IMR-90 (cell line): ENCODE measurements around the gene CTRL. TPM values are rescaled to one million over a fixed set of nuclear protein-coding genes. Genes with fewer than 3 reads are reported as not detected.

Experiments
- ATAC-seq: fragments of 200-7000 bp; cut with Tn5 transposase; 2 replicates; pipeline ENCODE4 v1.9.1; 2020; ENCODE audit warnings: low read depth, mild to moderate bottlenecking, moderate library complexity
- BruUV-seq: library from RNA; stranded (reverse); fragments of 400-500 nt; replicated peaks from 2 replicates; lab custom pipeline; 2021; lab: Mats Ljungman, UMichigan
- CTCF ChIA-PET: fragments of 300-600 bp; formaldehyde crosslinking; extraction: SDS; loops from one replicate; lab custom pipeline; 2021; ENCODE audit warnings: antibody characterized with exemption; lab: Yijun Ruan, JAX
- POLR2A ChIA-PET: fragments of 300-600 bp; sonication (Branson Sonifier 250); formaldehyde crosslinking; loops from one replicate; lab custom pipeline; 2022; ENCODE audit warnings: antibody characterized with exemption; ENCODE audit not compliant: unreplicated experiment; lab: Charles Lee
- DNase-seq: peaks from one replicate; pipeline ENCODE4 v3.0.0; 2013
- H2AFZ ChIP-seq: replicated peaks from 2 replicates; pipeline ENCODE3; 2013; ENCODE audit warnings: low read length, mild to moderate bottlenecking; ENCODE audit not compliant: poor library complexity
- H2AK5ac ChIP-seq: 2 replicates; pipeline ENCODE4 v1.6.1; 2013; ENCODE audit warnings: low read depth, low read length, inconsistent platforms
- H2AK9ac ChIP-seq: replicated peaks from 2 replicates; pipeline ENCODE3; 2013; ENCODE audit warnings: mild to moderate bottlenecking, low read depth, low read length, moderate library complexity; ENCODE audit not compliant: poor library complexity
- H2BK120ac ChIP-seq: 2 replicates; pipeline ENCODE4 v1.6.1; 2013; ENCODE audit warnings: low read depth, low read length, inconsistent platforms
- H2BK15ac ChIP-seq: 3 replicates; pipeline ENCODE4 v1.6.1; 2013; ENCODE audit warnings: low read depth, low read length, inconsistent platforms
- H2BK20ac ChIP-seq: 2 replicates; pipeline ENCODE4 v1.6.1; 2013; ENCODE audit warnings: low read depth, mild to moderate bottlenecking, inconsistent platforms, low read length, moderate library complexity
- H2BK5ac ChIP-seq: 2 replicates; pipeline ENCODE4 v1.6.1; 2013; ENCODE audit warnings: mild to moderate bottlenecking, low read depth, low read length, inconsistent platforms; ENCODE audit not compliant: poor library complexity, severe bottlenecking
- H3K14ac ChIP-seq: replicated peaks from 2 replicates; pipeline ENCODE4 v1.6.1; 2013; ENCODE audit warnings: low read depth, low read length, inconsistent platforms
- H3K18ac ChIP-seq: 2 replicates; pipeline ENCODE4 v1.6.1; 2013; ENCODE audit warnings: low read depth, low read length, control low read depth
- H3K23ac ChIP-seq: 2 replicates; pipeline ENCODE4 v1.6.1; 2013; ENCODE audit warnings: low read depth, low read length, inconsistent platforms
- H3K27ac ChIP-seq: 2 replicates; pipeline ENCODE4 v1.5.1; 2013; ENCODE audit warnings: mild to moderate bottlenecking, control low read depth, low read length; ENCODE audit not compliant: insufficient read depth
- H3K27me3 ChIP-seq: 2 replicates; pipeline ENCODE4 v1.6.1; 2013; ENCODE audit warnings: low read length; ENCODE audit not compliant: control insufficient read depth, insufficient read depth
- H3K36me3 ChIP-seq: 2 replicates; pipeline ENCODE4 v1.6.1; 2013; ENCODE audit warnings: low read length, mixed read lengths; ENCODE audit not compliant: control insufficient read depth, insufficient read depth
- H3K4ac ChIP-seq: 2 replicates; pipeline ENCODE4 v1.6.1; 2013; ENCODE audit warnings: low read depth, low read length, inconsistent platforms
- H3K4me1 ChIP-seq: 2 replicates; pipeline ENCODE4 v1.6.1; 2013; ENCODE audit warnings: low read length, mixed read lengths; ENCODE audit not compliant: control insufficient read depth, insufficient read depth
- H3K4me2 ChIP-seq: 2 replicates; pipeline ENCODE4 v1.6.1; 2013; ENCODE audit warnings: low read depth, mild to moderate bottlenecking, control low read depth, low read length, moderate library complexity
- H3K4me3 ChIP-seq: 2 replicates; pipeline ENCODE4 v1.5.1; 2013; ENCODE audit warnings: low read depth, mild to moderate bottlenecking, control low read depth, low read length, moderate library complexity; ENCODE audit not compliant: insufficient read depth
- H3K56ac ChIP-seq: 2 replicates; pipeline ENCODE4 v1.6.1; 2013; ENCODE audit warnings: low read length, inconsistent platforms; ENCODE audit not compliant: insufficient read depth; ENCODE audit errors: extremely low read depth
- H3K79me1 ChIP-seq, 2 experiments: 2 replicates each; pipeline ENCODE4 v1.6.1; 2013; ENCODE audit warnings: low read length in 2 of 2, inconsistent platforms in 1 of 2, low read depth in 1 of 2
- H3K9ac ChIP-seq: 2 replicates; pipeline ENCODE4 v1.6.1; 2013; ENCODE audit warnings: low read depth, low read length, control low read depth
- H3K9me1 ChIP-seq: 2 replicates; pipeline ENCODE4 v1.6.1; 2013; ENCODE audit warnings: low read length, inconsistent platforms; ENCODE audit not compliant: insufficient read depth
- H3K9me3 ChIP-seq: 2 replicates; pipeline ENCODE4 v1.6.1; 2013; ENCODE audit warnings: low read length; ENCODE audit not compliant: control insufficient read depth, insufficient read depth
- H4K20me1 ChIP-seq: 2 replicates; pipeline ENCODE4 v1.6.1; 2013; ENCODE audit warnings: low read length, inconsistent platforms; ENCODE audit not compliant: insufficient read depth
- H4K5ac ChIP-seq: 2 replicates; pipeline ENCODE4 v1.6.1; 2013; ENCODE audit warnings: mild to moderate bottlenecking, low read depth, low read length, control low read depth
- H4K8ac ChIP-seq, 2 experiments: 2 replicates each; pipeline ENCODE4 v1.6.1; 2013; ENCODE audit warnings: low read depth in 2 of 2, low read length in 2 of 2, control low read depth in 1 of 2, inconsistent platforms in 1 of 2
- H4K91ac ChIP-seq: 2 replicates; pipeline ENCODE4 v1.6.1; 2013; ENCODE audit warnings: low read depth, low read length, inconsistent platforms; ENCODE audit not compliant: insufficient read depth
- BHLHE40 ChIP-seq: fragments of 150-350 bp; IDR thresholded peaks from 2 replicates; pipeline ENCODE4 v1.6.1; 2016; ENCODE audit warnings: mild to moderate bottlenecking, low read depth, low read length
- CEBPB ChIP-seq: IDR thresholded peaks from 2 replicates; pipeline ENCODE4 v1.6.1; 2012; ENCODE audit warnings: low read depth, low read length, improper control_type of control experiment
- CHD1 ChIP-seq: IDR thresholded peaks from 2 replicates; pipeline ENCODE4 v1.6.1; 2012; ENCODE audit warnings: low read depth, low read length, improper control_type of control experiment
- CTCF ChIP-seq: conservative IDR thresholded peaks from 2 replicates; pipeline ENCODE4 v1.5.1; 2012; ENCODE audit warnings: mild to moderate bottlenecking, low read depth, low read length, improper control_type of control experiment
- FOS ChIP-seq: fragments of 150-350 bp; IDR thresholded peaks from 2 replicates; pipeline ENCODE4 v1.6.1; 2016; ENCODE audit warnings: low read depth, low read length
- MAFK ChIP-seq: IDR thresholded peaks from 2 replicates; pipeline ENCODE4 v1.6.1; 2012; ENCODE audit warnings: low read depth, low read length, improper control_type of control experiment
- MAZ ChIP-seq: IDR thresholded peaks from 2 replicates; pipeline ENCODE4 v1.6.1; 2012; ENCODE audit warnings: low read depth, mild to moderate bottlenecking, low read length, improper control_type of control experiment, moderate library complexity, borderline replicate concordance
- MXI1 ChIP-seq: IDR thresholded peaks from 2 replicates; pipeline ENCODE4 v1.6.1; 2012; ENCODE audit warnings: low read depth, mild to moderate bottlenecking, low read length, moderate library complexity, borderline replicate concordance
- NFE2L2 ChIP-seq: fragments of 150-350 bp; IDR thresholded peaks from 2 replicates; pipeline ENCODE4 v1.6.1; 2016; ENCODE audit warnings: low read depth, mild to moderate bottlenecking, low read length
- POLR2A ChIP-seq: IDR thresholded peaks from 2 replicates; pipeline ENCODE4 v1.6.1; 2012; ENCODE audit warnings: mild to moderate bottlenecking, low read depth, low read length
- RAD21 ChIP-seq: IDR thresholded peaks from 2 replicates; pipeline ENCODE4 v1.6.1; 2012; ENCODE audit warnings: low read length, improper control_type of control experiment
- RCOR1 ChIP-seq: IDR thresholded peaks from 2 replicates; pipeline ENCODE4 v1.6.1; 2012; ENCODE audit warnings: mild to moderate bottlenecking, low read length, improper control_type of control experiment; ENCODE audit not compliant: insufficient replicate concordance
- RFX5 ChIP-seq: IDR thresholded peaks from 2 replicates; pipeline ENCODE4 v1.8.0; 2012; ENCODE audit warnings: low read depth, mild to moderate bottlenecking, low read length, moderate library complexity
- SMC3 ChIP-seq: fragments of 150-350 bp; IDR thresholded peaks from 2 replicates; pipeline ENCODE4 v1.6.1; 2016; ENCODE audit warnings: low read depth, mild to moderate bottlenecking, antibody characterized with exemption, low read length, moderate library complexity
- WGBS, 2 experiments: methylation state at CpG; one replicate each; pipeline versions ENCODE4 v1.1.5 to v1.1.7; 2013; ENCODE audit warnings: missing lambda C conversion rate in 2 of 2; ENCODE audit not compliant: insufficient read length in 1 of 2; ENCODE audit errors: extremely low coverage in 2 of 2; 5-methylcytosine and 5-hydroxymethylcytosine counted together
- dilution Hi-C: fragments of 300-500 bp; cut with HindIII; formaldehyde crosslinking; loops from one replicate; pipeline ENCODE4 v1.14.3; 2018; ENCODE audit warnings: low sequenced_read_pairs; ENCODE audit not compliant: unreplicated experiment
- in situ Hi-C: fragments of 300-500 bp; cut with MboI; formaldehyde crosslinking; loops from 3 replicates; pipeline ENCODE4 v1.14.3; 2019; ENCODE audit warnings: low sequenced_read_pairs, inconsistent platforms, mixed read lengths
- intact Hi-C: fragments of 100-400 bp; cut with micrococcal nuclease; formaldehyde crosslinking; loops from 2 replicates; pipeline ENCODE4 v1.10.0; 2022
- polyA plus RNA-seq, 3 experiments: library from polyadenylated mRNA; depleted of rRNA; stranded (reverse); fragments of >200 nt; gene quantifications; 2 replicates each; pipeline ENCODE4 v1.2.3, GENCODE V29; 2012; ENCODE audit warnings: low replicate concordance in 1 of 3
- total RNA-seq: library from RNA; depleted of rRNA; stranded (reverse); fragments of >200 nt; gene quantifications from 2 replicates; pipeline ENCODE4 v1.2.3, GENCODE V29; 2012
- TF ChIP-seq, protein P1 (sequence below): fragments of 150-350 bp; IDR thresholded peaks from 2 replicates; pipeline ENCODE4 v1.6.1; 2016; ENCODE audit warnings: low read depth, mild to moderate bottlenecking, low read length, moderate library complexity, borderline replicate concordance
- TF ChIP-seq, protein P2 (sequence below): fragments of 150-350 bp; IDR thresholded peaks from 2 replicates; pipeline ENCODE4 v1.6.1; 2017; ENCODE audit warnings: mild to moderate bottlenecking, antibody characterized with exemption, low read length, low read depth

CTRL gene
- total and polyA plus RNA-seq, 2 of the 4 experiments (the other 2 are of a cell fraction): 0.18 to 1.1 TPM

- Histone ChIP-seq H3K23ac (no peak overlapping the region), H3K27ac (no peak overlapping the region), H2AFZ (no peak overlapping the region), H4K8ac (no peak overlapping the region), H2BK5ac (no peak overlapping the region), H4K5ac (no peak overlapping the region), H2AK5ac (no peak overlapping the region), H3K4ac (no peak overlapping the region), H4K20me1 (peaks cover 53% of the 10 kb centered on the region), H3K9me1 (peaks cover 9% of the 10 kb centered on the region; the same call in 1 of the 2 replicates), H3K9me3 (no peaks in the 10 kb centered on the region), H3K4me1 (peaks cover 4% of the 10 kb centered on the region; the same call in 1 of the 2 replicates), H2BK15ac (no peak overlapping the region), H3K36me3 (peaks cover 83% of the 10 kb centered on the region), H3K4me2 (no peak overlapping the region), H2BK20ac (no peak overlapping the region), H3K4me3 (no peak overlapping the region), H3K79me1 (peaks cover 18 to 33% of the 10 kb centered on the region in 2 experiments), H3K9ac (no peak overlapping the region), H3K56ac (no peak overlapping the region), H2BK120ac (no peak overlapping the region), H3K18ac (no peak overlapping the region), H4K91ac (no peak overlapping the region), H3K27me3 (no peaks in the 10 kb centered on the region), H2AK9ac (no peak overlapping the region), H3K14ac (no peak overlapping the region)
- no CpG with 5 or more reads among the region's 5 CpGs for WGBS, 2 experiments
- DNase-seq: no peak
- in situ Hi-C loops: no loop called here
- no peak for TF ChIP-seq SMC3
- TF ChIP-seq RFX5: no peak
- TF ChIP-seq FOS: no peak
- no peak for TF ChIP-seq NFE2L2
- TF ChIP-seq, protein P1, sequence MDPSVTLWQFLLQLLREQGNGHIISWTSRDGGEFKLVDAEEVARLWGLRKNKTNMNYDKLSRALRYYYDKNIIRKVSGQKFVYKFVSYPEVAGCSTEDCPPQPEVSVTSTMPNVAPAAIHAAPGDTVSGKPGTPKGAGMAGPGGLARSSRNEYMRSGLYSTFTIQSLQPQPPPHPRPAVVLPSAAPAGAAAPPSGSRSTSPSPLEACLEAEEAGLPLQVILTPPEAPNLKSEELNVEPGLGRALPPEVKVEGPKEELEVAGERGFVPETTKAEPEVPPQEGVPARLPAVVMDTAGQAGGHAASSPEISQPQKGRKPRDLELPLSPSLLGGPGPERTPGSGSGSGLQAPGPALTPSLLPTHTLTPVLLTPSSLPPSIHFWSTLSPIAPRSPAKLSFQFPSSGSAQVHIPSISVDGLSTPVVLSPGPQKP: no peak
- TF ChIP-seq POLR2A: no peak
- TF ChIP-seq MAZ: no peak
- no peak for TF ChIP-seq MXI1
- TF ChIP-seq, protein P2, sequence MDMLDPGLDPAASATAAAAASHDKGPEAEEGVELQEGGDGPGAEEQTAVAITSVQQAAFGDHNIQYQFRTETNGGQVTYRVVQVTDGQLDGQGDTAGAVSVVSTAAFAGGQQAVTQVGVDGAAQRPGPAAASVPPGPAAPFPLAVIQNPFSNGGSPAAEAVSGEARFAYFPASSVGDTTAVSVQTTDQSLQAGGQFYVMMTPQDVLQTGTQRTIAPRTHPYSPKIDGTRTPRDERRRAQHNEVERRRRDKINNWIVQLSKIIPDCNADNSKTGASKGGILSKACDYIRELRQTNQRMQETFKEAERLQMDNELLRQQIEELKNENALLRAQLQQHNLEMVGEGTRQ: no peak
- TF ChIP-seq CEBPB: no peak
- TF ChIP-seq MAFK: no peak
- no peak for TF ChIP-seq CHD1
- no peak for TF ChIP-seq RCOR1
- no peak for TF ChIP-seq BHLHE40
- TF ChIP-seq RAD21: no peak
- no peak for TF ChIP-seq CTCF
- dilution Hi-C loops: no loop called here
- no TSS peak for BruUV-seq
- no peak for ATAC-seq
- intact Hi-C loops: no loop called here
- ChIA-PET CTCF (interaction anchor here (0.9 kb wide), 1 partner anchor 8 kb away, joined by 3 read pairs; no protein-coding TSS in a partner anchor), POLR2A (no interaction called here)
Observed at GRCh38 chr16:67879936-67880335, 51.7 kb downstream of the CTRL start.
